Lower leg skin (tissue), 4 donors: ENCODE measurements around the gene DDO. TPM values are rescaled to one million over a fixed set of nuclear protein-coding genes. Genes with fewer than 3 reads are reported as not detected.
"Not testable (repeated sequence)": the region's sequence is repeated elsewhere in the genome, so short reads cannot be mapped to it uniquely, and the experiment has no call there.

Source experiments
- DNase-seq, 2 donors: peaks; one replicate each; pipeline ENCODE4 v3.0.0-alpha.2; 2019; ENCODE audit warnings: low spot score in 2 of 2
- H3K4me3 ChIP-seq: fragments of 200-600 bp; sonication (generic); 2 replicates; pipeline ENCODE4 v1.5.1; 2017; ENCODE audit warnings: mild to moderate bottlenecking, low read depth; ENCODE audit not compliant: poor library complexity, severe bottlenecking
- POLR2A ChIP-seq, 2 donors: fragments of 450-650 bp; IDR thresholded peaks; one replicate each; pipeline ENCODE4 v1.6.1; 2016 to 2017; ENCODE audit warnings: antibody characterized with exemption in 2 of 2, mild to moderate bottlenecking in 1 of 2, moderate library complexity in 1 of 2
- WGBS, 2 donors: methylation state at CpG; one replicate each; pipeline ENCODE4 v1.1.5; 2018; 5-methylcytosine and 5-hydroxymethylcytosine counted together
- intact Hi-C: fragments of 100-400 bp; cut with DNase I; formaldehyde crosslinking; loops from one replicate; pipeline ENCODE4 v1.15.0; 2023; ENCODE audit warnings: low total_unique reads
- total RNA-seq, 4 donors: library from RNA; depleted of rRNA; stranded (reverse); fragments of >200 nt; gene quantifications; one replicate each; pipeline ENCODE4 v1.1.0, GENCODE V29; 2016
- TF ChIP-seq, protein P1 (sequence below), 3 donors: fragments of 450-650 bp; IDR thresholded peaks; one replicate each; pipeline ENCODE4 v1.5.1; 2016; ENCODE audit warnings: antibody characterized with exemption in 3 of 3, mild to moderate bottlenecking in 3 of 3, moderate library complexity in 2 of 3

Gene DDO
- total RNA-seq, 4 donors from 2014 or later = 0.17 to 1.2 (median 0.91) TPM; not detected in 1

DNA sequence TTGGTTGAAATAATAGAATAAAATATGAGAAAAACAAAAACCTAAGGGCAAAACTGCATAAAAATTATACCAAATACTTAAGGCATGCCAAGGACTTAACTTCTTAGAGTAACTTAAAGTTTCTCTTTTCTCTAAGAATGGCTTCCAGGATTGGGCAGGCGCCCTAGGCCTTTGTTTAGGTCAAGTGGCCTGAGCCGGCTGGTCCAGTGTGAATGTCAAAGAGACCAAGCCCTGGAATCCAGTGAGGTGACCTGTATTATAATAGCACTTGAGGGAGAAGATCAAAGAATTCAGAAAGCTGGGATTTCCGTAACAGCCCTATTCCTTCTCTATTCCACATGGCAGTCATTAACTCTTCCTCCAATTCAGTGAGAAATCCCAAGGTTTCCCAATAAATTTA is 63.8 kb downstream of the DDO start:
- intact Hi-C loops = no loop called here
- WGBS, 2 donors = 80 to 89% methylated on average over 3 of the region's 3 CpGs
- no peak for TF ChIP-seq POLR2A (IDR thresholded peaks at IDR 0.05)
- TF ChIP-seq, protein P1, sequence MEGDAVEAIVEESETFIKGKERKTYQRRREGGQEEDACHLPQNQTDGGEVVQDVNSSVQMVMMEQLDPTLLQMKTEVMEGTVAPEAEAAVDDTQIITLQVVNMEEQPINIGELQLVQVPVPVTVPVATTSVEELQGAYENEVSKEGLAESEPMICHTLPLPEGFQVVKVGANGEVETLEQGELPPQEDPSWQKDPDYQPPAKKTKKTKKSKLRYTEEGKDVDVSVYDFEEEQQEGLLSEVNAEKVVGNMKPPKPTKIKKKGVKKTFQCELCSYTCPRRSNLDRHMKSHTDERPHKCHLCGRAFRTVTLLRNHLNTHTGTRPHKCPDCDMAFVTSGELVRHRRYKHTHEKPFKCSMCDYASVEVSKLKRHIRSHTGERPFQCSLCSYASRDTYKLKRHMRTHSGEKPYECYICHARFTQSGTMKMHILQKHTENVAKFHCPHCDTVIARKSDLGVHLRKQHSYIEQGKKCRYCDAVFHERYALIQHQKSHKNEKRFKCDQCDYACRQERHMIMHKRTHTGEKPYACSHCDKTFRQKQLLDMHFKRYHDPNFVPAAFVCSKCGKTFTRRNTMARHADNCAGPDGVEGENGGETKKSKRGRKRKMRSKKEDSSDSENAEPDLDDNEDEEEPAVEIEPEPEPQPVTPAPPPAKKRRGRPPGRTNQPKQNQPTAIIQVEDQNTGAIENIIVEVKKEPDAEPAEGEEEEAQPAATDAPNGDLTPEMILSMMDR (IDR thresholded peaks at IDR 0.05) = no peak
- DNase-seq = no peak
- H3K4me3 ChIP-seq = no peak overlapping the region

DNA sequence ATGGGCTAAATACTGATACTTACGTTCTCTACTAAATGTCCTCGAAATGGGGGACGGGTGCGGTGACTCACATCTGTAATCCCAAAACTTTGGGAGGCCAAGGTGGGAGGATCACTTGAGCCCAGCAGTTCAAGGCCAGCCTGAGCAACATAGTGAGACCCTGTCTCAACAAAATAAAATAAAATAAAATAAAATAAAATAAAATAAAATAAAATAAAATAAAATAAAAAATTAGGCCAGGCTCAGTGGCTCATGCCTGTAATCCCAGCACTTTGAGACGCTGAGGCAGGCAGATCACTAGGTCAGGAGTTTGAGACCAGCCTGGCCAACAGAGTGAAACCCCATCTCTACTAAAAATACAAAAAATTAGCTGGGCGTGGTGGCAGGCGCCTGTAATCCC is 64.8 kb downstream of the DDO start:
- intact Hi-C loops, H3K4me3 ChIP-seq, DNase-seq: not testable (repeated sequence)
- WGBS, 2 donors = 94 to 95% methylated on average over 7 of the region's 7 CpGs

DNA sequence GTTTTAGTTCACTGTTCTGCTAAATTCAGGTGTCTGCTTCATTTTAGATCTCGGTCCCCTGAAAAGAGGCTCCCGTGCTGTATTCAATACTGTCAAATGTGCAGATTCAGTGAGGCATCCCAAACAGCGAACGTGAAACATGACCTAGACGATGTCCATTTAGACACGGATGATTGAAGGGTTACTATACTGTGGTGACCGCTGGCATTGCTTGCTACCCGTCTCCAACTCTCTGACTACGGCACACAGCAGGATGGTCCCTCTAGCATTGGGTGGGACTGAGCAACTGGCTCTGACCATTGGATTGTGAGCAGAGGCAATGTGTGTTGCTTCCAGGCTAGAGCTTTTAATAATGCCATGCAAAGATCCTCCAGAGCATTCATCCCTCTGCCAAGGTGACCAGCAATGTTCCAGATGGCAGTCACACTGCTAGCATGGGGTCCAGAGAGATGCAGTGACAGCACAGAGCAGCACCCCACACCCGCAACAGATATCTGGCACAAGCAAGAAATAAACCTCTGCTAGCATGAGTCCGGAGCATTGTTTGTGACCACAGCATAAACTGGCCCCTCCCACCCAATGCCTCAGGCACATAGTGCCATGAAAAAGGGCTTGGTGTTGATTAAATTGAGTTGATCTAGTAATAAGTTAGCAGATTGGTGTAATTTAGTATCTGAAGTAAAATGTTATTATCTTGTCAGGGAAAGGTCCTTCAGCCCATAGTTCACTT is 66.2 kb downstream of the DDO start:
- no peak overlapping the region for H3K4me3 ChIP-seq
- 82 to 83% methylated on average over 11 of the region's 11 CpGs for WGBS, 2 donors
- intact Hi-C loops = no loop called here
- no peak for DNase-seq
- no peak for TF ChIP-seq POLR2A (IDR thresholded peaks at IDR 0.05)
- TF ChIP-seq, protein P1 (IDR thresholded peaks at IDR 0.05) = no peak

DNA sequence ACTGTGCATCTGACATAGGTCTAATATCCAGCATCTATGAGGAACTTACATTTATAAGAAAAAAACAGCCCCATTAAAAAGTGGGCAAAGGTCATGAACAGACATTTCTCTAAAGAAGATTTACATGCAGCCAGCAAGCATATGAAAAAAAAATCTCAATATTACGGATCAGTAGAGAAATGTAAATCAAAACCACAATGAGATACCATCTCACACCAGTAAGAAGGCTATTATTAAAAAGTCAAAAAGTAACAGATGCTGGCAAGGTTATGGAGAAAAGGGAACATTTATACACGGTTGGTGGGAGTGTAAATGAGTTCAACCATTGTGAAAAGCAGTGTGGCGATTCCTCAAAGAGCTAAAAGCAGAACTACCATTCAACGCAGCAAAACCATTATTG is 70.3 kb downstream of the DDO start:
- WGBS, 2 donors = 67 to 69% methylated on average over 4 of the region's 4 CpGs
- TF ChIP-seq, protein P1 (IDR thresholded peaks at IDR 0.05) = no peak
- TF ChIP-seq POLR2A (IDR thresholded peaks at IDR 0.05) = no peak
- no peak overlapping the region for H3K4me3 ChIP-seq
- DNase-seq = no peak
- intact Hi-C loops = no loop called here

DNA sequence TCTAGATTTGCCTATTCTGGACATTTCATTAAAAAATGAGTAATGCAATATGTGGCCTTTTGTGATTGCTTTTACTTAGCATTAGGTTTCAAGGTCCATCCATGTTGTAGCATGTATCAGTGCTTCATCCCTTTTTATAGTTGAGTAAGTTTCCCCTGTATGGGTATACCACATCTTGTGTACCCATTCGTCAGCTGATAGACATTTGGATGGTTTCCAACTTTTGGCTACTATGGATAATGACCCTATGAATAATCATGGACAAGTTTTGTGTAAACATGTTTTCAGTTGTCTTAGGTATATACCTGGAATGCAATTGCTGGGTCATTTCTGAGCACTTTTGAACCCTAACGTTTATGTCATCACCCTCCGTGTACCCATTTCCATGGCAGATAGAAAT is 72.6 kb downstream of the DDO start:
- WGBS, 2 donors = 93 to 94% methylated on average over 3 of the region's 3 CpGs
- H3K4me3 ChIP-seq = no peak overlapping the region
- TF ChIP-seq, protein P1 (IDR thresholded peaks at IDR 0.05) = no peak
- no peak for TF ChIP-seq POLR2A (IDR thresholded peaks at IDR 0.05)
- intact Hi-C loops = no loop called here
- DNase-seq = no peak

Other genes with a start within 250 kb of the DDO start
- 1 to 10 TPM; 3.2 to 8.6 (median 7.6) TPM for gene WASF1, start 235.9 kb downstream of the DDO start, total RNA-seq
- 10 to 100 TPM; 11.5 to 19.2 (median 15.4) TPM for gene CDC40, start 235.1 kb downstream of the DDO start, total RNA-seq
- 1 to 10 TPM in 2 of 4 donors, under 1 TPM in 1, not detected in 1; 0.22 to 2.5 (median 1.8) TPM for gene METTL24, start 57.2 kb downstream of the DDO start, total RNA-seq
- gene SLC22A16, start 61.0 kb upstream of the DDO start, total RNA-seq = under 1 TPM in 1 of 4 donors, not detected in 3; 0.17 TPM